ENCODE data around the gene HMGN4. TPM values are rescaled to one million over a fixed set of nuclear protein-coding genes. Genes with fewer than 3 reads are reported as not detected.

Gene HMGN4
- total and polyA plus RNA-seq, 2 donors (not counting 3 experiments of a cell fraction or from before 2014, with no cell fraction given) = 13.1 to 36.9 TPM

DNA sequence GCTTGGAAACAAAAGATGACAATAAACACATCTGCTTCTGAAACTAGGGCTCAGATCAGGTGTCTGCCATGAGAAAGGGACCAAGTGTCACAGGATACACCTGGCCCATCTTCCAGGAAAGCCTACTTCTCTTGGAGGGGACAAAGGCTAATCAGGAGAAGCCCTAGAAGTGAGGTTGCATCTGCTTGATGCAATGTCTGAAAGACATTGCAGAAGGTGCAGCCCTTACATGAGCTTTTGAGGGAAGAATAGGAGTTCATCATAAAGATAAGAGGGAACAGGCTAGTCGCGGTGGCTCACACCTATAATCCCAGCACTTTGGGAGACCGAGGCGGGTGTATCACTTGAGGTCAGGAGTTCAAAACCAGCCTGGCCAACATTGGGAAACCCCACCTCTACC, 40.6 kb upstream of the HMGN4 start:
- Histone ChIP-seq H3K4me1 (ENCODE audit: control insufficient read depth, extremely low read depth, insufficient read depth, low read length) (peaks cover 5% of the 10 kb centered on the region), H4K20me1 (replicated peaks; ENCODE audit: control insufficient read depth, extremely low read depth, insufficient read depth, low read length) (no peaks in the 10 kb centered on the region), H3K79me2 (ENCODE audit: control insufficient read depth, insufficient read depth, low read length) (no peaks in the 10 kb centered on the region), H3K4me2 (ENCODE audit: insufficient read depth, low read length) (no peak overlapping the region), H2AFZ (ENCODE audit: low read depth, low read length) (no peak overlapping the region), H3K4me3 (replicated peaks in 1 of 3; ENCODE audit: insufficient read depth in 1 of 3, low read depth in 1 of 3, low read length in 3 of 3) (no peak overlapping the region), H3K9me1 (replicated peaks; ENCODE audit: control insufficient read depth, extremely low read depth, insufficient read depth, low read length) (no peaks in the 10 kb centered on the region), H3K36me3 (ENCODE audit: control insufficient read depth in 2 of 2, extremely low read depth in 1 of 2, insufficient read depth in 2 of 2, low read length in 2 of 2) (no peaks in the 10 kb centered on the region), H3K27me3 (ENCODE audit: control insufficient read depth in 2 of 2, insufficient read depth in 2 of 2, low read length in 2 of 2) (peaks cover 31 to 45% of the 10 kb centered on the region in 2 experiments), H3K9me3 (replicated peaks; ENCODE audit: control insufficient read depth, insufficient read depth, low read length) (no peaks in the 10 kb centered on the region), H3K9ac (replicated peaks; ENCODE audit: extremely low read depth, insufficient read depth, low read length) (no peak overlapping the region), H3K27ac (ENCODE audit: insufficient read depth, low read depth, low read length) (no peak overlapping the region)
- ChIA-PET CTCF (interaction anchor here (0.9 to 4.6 kb wide), 5 partner anchors 10 to 156 kb away, joined by 3 to 23 read pairs (median 4); no protein-coding TSS in a partner anchor), POLR2A (no interaction called here)
- FAIRE-seq (no peak), DNase-seq (ENCODE audit: low read depth, low spot score) (no peak)
- dilution Hi-C loops (cut with MboI; ENCODE audit: extremely low pct_ligation_motif_present, low sequenced_read_pairs) (no loop called here), intact Hi-C loops (cut with micrococcal nuclease) (no loop called here)
- TF ChIP-seq EZH2 (IDR thresholded peaks at IDR 0.05; ENCODE audit: borderline replicate concordance, low read depth, low read length, severe bottlenecking) (no peak), POLR2AphosphoS5 (IDR thresholded peaks at IDR 0.05; ENCODE audit: insufficient read depth, low read depth, low read length) (no peak), JUN (IDR thresholded peaks at IDR 0.05; ENCODE audit: borderline replicate concordance, insufficient read depth, insufficient read length, low read depth) (no peak), GATA2 (IDR thresholded peaks at IDR 0.05; ENCODE audit: insufficient read depth, insufficient read length, low read depth, low read length) (no peak), FOS (IDR thresholded peaks at IDR 0.05; ENCODE audit: borderline replicate concordance, insufficient read depth, low read length) (no peak), MYC (IDR thresholded peaks at IDR 0.05; ENCODE audit: low read depth, low read length) (no peak)
- TF ChIP-seq, protein P1, sequence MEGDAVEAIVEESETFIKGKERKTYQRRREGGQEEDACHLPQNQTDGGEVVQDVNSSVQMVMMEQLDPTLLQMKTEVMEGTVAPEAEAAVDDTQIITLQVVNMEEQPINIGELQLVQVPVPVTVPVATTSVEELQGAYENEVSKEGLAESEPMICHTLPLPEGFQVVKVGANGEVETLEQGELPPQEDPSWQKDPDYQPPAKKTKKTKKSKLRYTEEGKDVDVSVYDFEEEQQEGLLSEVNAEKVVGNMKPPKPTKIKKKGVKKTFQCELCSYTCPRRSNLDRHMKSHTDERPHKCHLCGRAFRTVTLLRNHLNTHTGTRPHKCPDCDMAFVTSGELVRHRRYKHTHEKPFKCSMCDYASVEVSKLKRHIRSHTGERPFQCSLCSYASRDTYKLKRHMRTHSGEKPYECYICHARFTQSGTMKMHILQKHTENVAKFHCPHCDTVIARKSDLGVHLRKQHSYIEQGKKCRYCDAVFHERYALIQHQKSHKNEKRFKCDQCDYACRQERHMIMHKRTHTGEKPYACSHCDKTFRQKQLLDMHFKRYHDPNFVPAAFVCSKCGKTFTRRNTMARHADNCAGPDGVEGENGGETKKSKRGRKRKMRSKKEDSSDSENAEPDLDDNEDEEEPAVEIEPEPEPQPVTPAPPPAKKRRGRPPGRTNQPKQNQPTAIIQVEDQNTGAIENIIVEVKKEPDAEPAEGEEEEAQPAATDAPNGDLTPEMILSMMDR (IDR thresholded peaks at IDR 0.05; ENCODE audit: extremely low read depth in 1 of 2, insufficient read depth in 1 of 2, low read depth in 1 of 2, low read length in 2 of 2) = no peak
- no TSS peak for BruUV-seq (replicated peaks)
